Superior temporal gyrus (tissue), 1 donor: ENCODE data around the gene LHX8.
"Not testable (repeated sequence)": the region's sequence is repeated elsewhere in the genome, so short reads cannot be mapped to it uniquely, and the experiment has no call there.

Experiments
- DNase-seq: peaks from one replicate; pipeline ENCODE4 v3.0.0-alpha.2; 2016; ENCODE audit errors: extremely low spot score

The LHX8 gene

GRCh38 chr1:75133750-75134646, at the start of gene LHX8:
Gene LHX8, plus strand, starts transcription at chr1:75134388. Its CDS starts 2,227 bp downstream, at chr1:75136615.
- no peak for DNase-seq

GRCh38 chr1:75085931-75086330, 48.3 kb upstream of the LHX8 start:
- DNase-seq, result no peak

GRCh38 chr1:75087278-75087677, 46.9 kb upstream of the LHX8 start:
- DNase-seq, result no peak

GRCh38 chr1:75092141-75092540, 42.0 kb upstream of the LHX8 start:
- DNase-seq, result no peak

GRCh38 chr1:75097654-75098053, 36.5 kb upstream of the LHX8 start:
- no peak for DNase-seq

GRCh38 chr1:75099581-75099980, 34.6 kb upstream of the LHX8 start:
- no peak for DNase-seq

GRCh38 chr1:75100481-75101092, 33.6 kb upstream of the LHX8 start:
- DNase-seq, result no peak

- not testable (repeated sequence) for DNase-seq
Measured at GRCh38 chr1:75112362-75112951, 21.7 kb upstream of the LHX8 start.

GRCh38 chr1:75115654-75116053, 18.5 kb upstream of the LHX8 start:
- no peak for DNase-seq

GRCh38 chr1:75123756-75124155, 10.4 kb upstream of the LHX8 start:
- DNase-seq, result no peak

- no peak for DNase-seq
Measured at GRCh38 chr1:75124510-75124909, 9.7 kb upstream of the LHX8 start.

- no peak for DNase-seq
Measured at GRCh38 chr1:75125161-75125726, 8.9 kb upstream of the LHX8 start.

GRCh38 chr1:75126611-75127101, 7.5 kb upstream of the LHX8 start:
- no peak for DNase-seq

- no peak for DNase-seq
Measured at GRCh38 chr1:75127916-75128717, 6.1 kb upstream of the LHX8 start.

- no peak for DNase-seq
Measured at GRCh38 chr1:75129660-75129982, 4.6 kb upstream of the LHX8 start.

- no peak for DNase-seq
Measured at GRCh38 chr1:75129983-75130789, 4.0 kb upstream of the LHX8 start.

- no peak for DNase-seq
Measured at GRCh38 chr1:75130865-75131564, 3.2 kb upstream of the LHX8 start.

- DNase-seq, result no peak
Measured at GRCh38 chr1:75131565-75132241, 2.5 kb upstream of the LHX8 start.

GRCh38 chr1:75132242-75132811, 1.9 kb upstream of the LHX8 start:
- DNase-seq, result no peak
